Measurements from ENCODE around the gene CCNJL.

Gene CCNJL

DNA sequence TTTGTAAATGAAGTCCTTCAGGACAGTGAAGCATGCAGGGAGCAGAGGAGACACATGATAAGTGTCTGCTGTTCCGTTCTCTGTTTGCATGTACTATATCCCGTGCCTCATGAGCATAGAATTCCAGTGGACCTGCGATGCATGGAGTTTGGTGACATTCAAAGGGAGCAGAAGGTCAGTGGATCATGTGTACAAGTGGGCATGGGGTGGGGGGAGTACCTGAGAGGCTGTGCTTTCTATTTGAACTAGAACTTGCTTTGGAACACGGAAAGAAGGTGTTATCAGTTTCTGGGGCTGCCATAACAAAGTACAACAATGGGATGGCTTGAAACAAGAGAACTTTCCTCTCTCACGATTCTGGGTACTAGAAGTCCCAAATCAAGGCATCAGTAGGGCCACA lies 5.1 kb upstream of the CCNJL start:
- Histone ChIP-seq H3K27ac (peak overlapping the region; percentile 84), H3K4me1 (ENCODE audit: control insufficient read depth in 1 of 2, insufficient read depth in 1 of 2, low read depth in 1 of 2, low read length in 1 of 2) (peaks cover 75 to 81% of the 10 kb centered on the region in 2 experiments), H3K27me3 (peaks cover 13% of the 10 kb centered on the region), H3K4me3 (ENCODE audit: low read depth in 1 of 2, low read length in 1 of 2) (peak overlapping the region in 1 of 2 experiments; percentile 28), H3K36me3 (no peaks in the 10 kb centered on the region), H3K9me3 (no peaks in the 10 kb centered on the region)
- TF ChIP-seq, protein P1, sequence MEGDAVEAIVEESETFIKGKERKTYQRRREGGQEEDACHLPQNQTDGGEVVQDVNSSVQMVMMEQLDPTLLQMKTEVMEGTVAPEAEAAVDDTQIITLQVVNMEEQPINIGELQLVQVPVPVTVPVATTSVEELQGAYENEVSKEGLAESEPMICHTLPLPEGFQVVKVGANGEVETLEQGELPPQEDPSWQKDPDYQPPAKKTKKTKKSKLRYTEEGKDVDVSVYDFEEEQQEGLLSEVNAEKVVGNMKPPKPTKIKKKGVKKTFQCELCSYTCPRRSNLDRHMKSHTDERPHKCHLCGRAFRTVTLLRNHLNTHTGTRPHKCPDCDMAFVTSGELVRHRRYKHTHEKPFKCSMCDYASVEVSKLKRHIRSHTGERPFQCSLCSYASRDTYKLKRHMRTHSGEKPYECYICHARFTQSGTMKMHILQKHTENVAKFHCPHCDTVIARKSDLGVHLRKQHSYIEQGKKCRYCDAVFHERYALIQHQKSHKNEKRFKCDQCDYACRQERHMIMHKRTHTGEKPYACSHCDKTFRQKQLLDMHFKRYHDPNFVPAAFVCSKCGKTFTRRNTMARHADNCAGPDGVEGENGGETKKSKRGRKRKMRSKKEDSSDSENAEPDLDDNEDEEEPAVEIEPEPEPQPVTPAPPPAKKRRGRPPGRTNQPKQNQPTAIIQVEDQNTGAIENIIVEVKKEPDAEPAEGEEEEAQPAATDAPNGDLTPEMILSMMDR (IDR thresholded peaks at IDR 0.05): no peak

DNA sequence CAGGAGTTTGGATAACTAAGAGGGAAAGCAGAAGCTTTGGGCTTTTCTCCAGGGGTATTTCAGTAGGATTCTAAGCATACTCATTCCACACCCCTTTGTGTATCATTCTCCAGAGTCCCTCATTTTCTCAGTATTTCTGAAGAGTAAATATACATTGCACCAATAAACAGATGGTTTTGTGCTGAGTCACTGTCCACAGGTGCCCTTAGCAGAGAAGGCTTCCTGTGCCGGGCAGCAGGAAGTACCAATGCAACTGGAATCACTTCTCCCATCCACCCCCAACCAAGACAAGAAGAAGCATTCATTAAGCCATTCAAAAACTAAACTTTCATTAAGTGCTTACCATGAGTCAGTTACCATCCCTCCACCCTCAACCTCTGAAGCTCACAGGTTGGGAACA lies 3.6 kb upstream of the CCNJL start:
- peak overlapping the region; percentile 84 for H3K27ac ChIP-seq
- peaks cover 75 to 80% of the 10 kb centered on the region in 2 experiments for H3K4me1 ChIP-seq (ENCODE audit: control insufficient read depth in 1 of 2, insufficient read depth in 1 of 2, low read depth in 1 of 2, low read length in 1 of 2)
- no peaks in the 10 kb centered on the region for H3K36me3 ChIP-seq
- peaks cover 24% of the 10 kb centered on the region for H3K27me3 ChIP-seq
- H3K9me3 ChIP-seq: no peaks in the 10 kb centered on the region
- H3K4me3 ChIP-seq (ENCODE audit: low read depth in 1 of 2, low read length in 1 of 2): peak overlapping the region in 1 of 2 experiments; percentile 32
- TF ChIP-seq, protein P1 (IDR thresholded peaks at IDR 0.05): no peak

DNA sequence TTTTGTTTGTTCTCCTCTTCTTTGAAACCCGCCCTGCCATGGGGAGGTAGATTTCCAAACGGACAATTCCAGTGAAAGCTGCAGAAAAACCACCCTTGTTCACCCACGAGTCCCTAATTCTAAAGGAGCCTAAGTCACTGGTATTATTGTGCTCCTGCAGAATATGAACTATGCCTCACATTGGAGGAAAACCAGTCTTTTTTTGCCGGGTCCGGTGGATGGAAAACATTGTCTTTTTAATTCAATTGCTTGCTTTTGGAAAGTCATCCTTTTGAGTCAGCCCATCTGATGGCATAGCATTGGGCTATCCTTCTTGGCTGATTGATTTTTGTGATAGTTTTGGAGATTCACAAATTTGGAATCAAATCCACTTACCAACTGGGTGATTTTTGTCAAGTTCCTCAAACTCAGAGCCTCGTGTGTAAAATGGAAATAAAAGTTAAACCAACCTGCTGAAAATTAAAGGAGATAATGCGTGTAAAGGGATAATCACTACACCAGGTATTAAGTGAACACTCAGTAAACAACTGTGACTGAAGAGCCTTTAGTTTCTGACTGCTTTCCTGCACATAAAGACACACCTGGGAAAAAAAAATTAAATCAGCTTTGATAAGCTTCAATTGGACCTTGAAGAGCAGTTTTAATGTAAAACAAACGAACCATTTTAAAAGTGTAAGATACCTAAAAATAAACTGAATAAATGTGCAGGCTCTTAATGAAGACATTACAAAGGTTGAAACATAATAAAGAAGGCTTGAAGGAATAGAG lies 780 bp upstream of the CCNJL start:
- Histone ChIP-seq H3K27me3 (peaks cover 51% of the 10 kb centered on the region), H3K9me3 (no peaks in the 10 kb centered on the region), H3K27ac (peak overlapping the region; percentile 88), H3K36me3 (peaks cover 9% of the 10 kb centered on the region), H3K4me1 (ENCODE audit: control insufficient read depth in 1 of 2, insufficient read depth in 1 of 2, low read depth in 1 of 2, low read length in 1 of 2) (peaks cover 72 to 79% of the 10 kb centered on the region in 2 experiments), H3K4me3 (ENCODE audit: low read depth in 1 of 2, low read length in 1 of 2) (peak overlapping the region; percentile 79 to 93)
- TF ChIP-seq, protein P1 (IDR thresholded peaks at IDR 0.05): no peak

DNA sequence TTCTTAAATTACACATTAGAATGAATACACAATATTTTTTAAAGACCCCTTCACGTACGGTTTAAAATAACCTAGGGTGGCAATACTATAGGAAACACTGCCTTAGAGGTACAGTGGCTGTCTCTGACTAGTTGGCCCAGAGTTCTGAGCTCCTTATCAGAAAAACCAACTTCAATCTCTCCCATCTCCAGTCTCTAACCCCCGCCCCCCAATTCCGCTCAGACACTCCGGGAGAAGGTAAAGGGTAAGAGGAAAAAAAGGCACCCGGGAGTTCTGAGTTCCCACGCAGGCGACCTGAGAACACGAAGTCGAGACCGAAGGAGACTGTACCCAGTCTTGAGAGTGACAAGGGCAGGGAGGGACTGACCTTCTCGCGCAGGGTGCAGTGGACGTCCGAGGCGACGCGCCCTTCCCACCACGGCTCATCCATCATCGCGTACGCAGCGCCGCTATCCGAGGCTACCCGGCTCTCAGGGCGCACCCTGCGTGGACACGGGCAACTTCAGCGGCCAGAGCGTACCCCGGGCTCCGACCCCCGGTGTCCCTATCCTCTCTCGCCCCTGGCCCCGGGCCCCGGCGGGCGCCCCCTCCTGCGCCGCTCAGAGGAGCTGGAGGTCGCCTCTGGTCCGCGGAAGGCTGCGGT lies 752 bp downstream of the CCNJL start:
- H3K27ac ChIP-seq: peak overlapping the region; percentile 88
- H3K9me3 ChIP-seq: no peaks in the 10 kb centered on the region
- TF ChIP-seq, protein P1 (IDR thresholded peaks at IDR 0.05): peak; percentile 7
- peaks cover 22% of the 10 kb centered on the region for H3K36me3 ChIP-seq
- peaks cover 56 to 79% of the 10 kb centered on the region in 2 experiments for H3K4me1 ChIP-seq (ENCODE audit: control insufficient read depth in 1 of 2, insufficient read depth in 1 of 2, low read depth in 1 of 2, low read length in 1 of 2)
- peak overlapping the region; percentile 79 to 93 for H3K4me3 ChIP-seq (ENCODE audit: low read depth in 1 of 2, low read length in 1 of 2)
- H3K27me3 ChIP-seq: peaks cover 66% of the 10 kb centered on the region

DNA sequence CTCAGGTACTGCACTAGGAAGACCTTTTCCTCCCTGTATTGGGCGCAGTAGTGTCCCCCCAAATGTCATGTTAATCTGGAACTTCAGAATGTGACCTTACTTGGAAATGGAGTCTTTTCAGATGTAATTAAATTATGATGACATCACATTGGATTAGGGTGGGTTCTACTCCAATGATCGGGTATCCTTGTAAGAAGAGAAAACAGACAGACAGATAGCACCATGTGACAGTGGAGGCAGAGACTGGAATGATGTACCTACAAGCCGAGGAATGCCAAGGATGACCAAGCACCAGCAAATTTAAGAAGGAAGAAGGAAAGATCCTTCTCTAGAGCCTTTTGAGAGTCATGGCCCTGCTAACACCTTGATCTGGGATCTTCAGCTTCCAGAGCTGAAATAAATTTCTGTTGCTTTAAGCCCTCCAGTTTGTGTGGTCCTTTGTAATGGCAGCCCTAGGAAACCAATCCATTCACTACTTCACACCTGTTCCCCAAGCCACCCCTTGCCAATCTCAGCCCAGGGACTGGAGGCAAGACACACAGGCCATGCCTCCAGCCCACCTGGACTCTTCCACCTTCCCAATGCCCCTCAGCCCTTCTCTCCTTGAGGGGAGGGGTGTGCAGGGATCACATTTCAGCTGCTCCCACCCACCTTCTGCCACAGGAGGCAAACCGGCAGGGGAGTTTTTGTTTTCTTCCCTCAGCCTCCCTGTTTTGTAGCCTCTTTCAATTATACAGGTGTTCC lies 1.6 kb downstream of the CCNJL start:
- TF ChIP-seq, protein P1 (IDR thresholded peaks at IDR 0.05): no peak
- Histone ChIP-seq H3K4me3 (ENCODE audit: low read depth in 1 of 2, low read length in 1 of 2) (peak overlapping the region; percentile 79 to 93), H3K27me3 (peaks cover 73% of the 10 kb centered on the region), H3K9me3 (no peaks in the 10 kb centered on the region), H3K4me1 (ENCODE audit: control insufficient read depth in 1 of 2, insufficient read depth in 1 of 2, low read depth in 1 of 2, low read length in 1 of 2) (peaks cover 48 to 73% of the 10 kb centered on the region in 2 experiments), H3K27ac (no peak overlapping the region), H3K36me3 (peaks cover 28% of the 10 kb centered on the region)

Data from neutrophil (primary cell).